Measurements from ENCODE around the gene UGT2A1. TPM values are rescaled to one million over a fixed set of nuclear protein-coding genes. Genes with fewer than 3 reads are reported as not detected.
"Not testable (repeated sequence)": the region's sequence is repeated elsewhere in the genome, so short reads cannot be mapped to it uniquely, and the experiment has no call there.

The UGT2A1 gene
- total RNA-seq, 4 donors from 2014 or later, result not detected

GRCh38 chr4:69684804-69685203 lies 31.8 kb upstream of the UGT2A1 start:
- 54 to 59% methylated on average over 4 of the region's 4 CpGs for WGBS, 2 donors
- intact Hi-C loops (cut with DNase I), result no loop called here
- TF ChIP-seq POLR2A (IDR thresholded peaks at IDR 0.05) (no peak), CTCF (IDR thresholded peaks at IDR 0.05) (no peak)
- Histone ChIP-seq H3K27ac (no peak overlapping the region), H3K4me3 (no peak overlapping the region), H3K9me3 (no peaks in the 10 kb centered on the region), H3K27me3 (no peaks in the 10 kb centered on the region), H3K36me3 (no peaks in the 10 kb centered on the region), H3K4me1 (no peaks in the 10 kb centered on the region)
- no peak for DNase-seq

GRCh38 chr4:69668680-69669079 lies 15.6 kb upstream of the UGT2A1 start:
- no peak for TF ChIP-seq POLR2A (IDR thresholded peaks at IDR 0.05)
- TF ChIP-seq CTCF (IDR thresholded peaks at IDR 0.05), result no peak
- H3K27ac ChIP-seq, result no peak overlapping the region
- no peaks in the 10 kb centered on the region for H3K9me3 ChIP-seq
- intact Hi-C loops (cut with DNase I), result no loop called here
- no peak for DNase-seq
- H3K36me3 ChIP-seq, result no peaks in the 10 kb centered on the region
- H3K4me3 ChIP-seq, result no peak overlapping the region
- no peaks in the 10 kb centered on the region for H3K4me1 ChIP-seq
- no peaks in the 10 kb centered on the region for H3K27me3 ChIP-seq

GRCh38 chr4:69664009-69664408 lies 11.0 kb upstream of the UGT2A1 start:
- intact Hi-C loops (cut with DNase I); DNase-seq: not testable (repeated sequence)
- WGBS, 2 donors, result 79 to 85% methylated on average over 16 to 20 of the region's 22 CpGs

GRCh38 chr4:69661130-69661803 lies 8.2 kb upstream of the UGT2A1 start:
- WGBS, 2 donors, result 0 to 33% methylated on average over 1 to 2 of the region's 4 CpGs
- H3K4me1 ChIP-seq; DNase-seq; H3K27me3 ChIP-seq; H3K36me3 ChIP-seq; H3K27ac ChIP-seq; intact Hi-C loops (cut with DNase I); H3K9me3 ChIP-seq; H3K4me3 ChIP-seq: not testable (repeated sequence)
- TF ChIP-seq CTCF (IDR thresholded peaks at IDR 0.05), result peak in 1 of 6 experiments; percentile 8

More at GRCh38 chr4:69664009-69664408, 11.0 kb upstream of the UGT2A1 start:
- H3K9me3 ChIP-seq, H3K27ac ChIP-seq, H3K36me3 ChIP-seq, H3K4me1 ChIP-seq, H3K4me3 ChIP-seq, H3K27me3 ChIP-seq: not testable (repeated sequence)

- Histone ChIP-seq H3K4me3 (no peak overlapping the region), H3K27me3 (no peaks in the 10 kb centered on the region), H3K9me3 (no peaks in the 10 kb centered on the region), H3K27ac (no peak overlapping the region), H3K36me3 (no peaks in the 10 kb centered on the region), H3K4me1 (no peaks in the 10 kb centered on the region)
- no CpG with 5 or more reads among the region's 12 CpGs for WGBS, 2 donors
- TF ChIP-seq CTCF (IDR thresholded peaks at IDR 0.05), result no peak
- TF ChIP-seq POLR2A (IDR thresholded peaks at IDR 0.05), result no peak
- DNase-seq, result no peak
- intact Hi-C loops (cut with DNase I), result no loop called here
These were observed 5.1 kb upstream of the UGT2A1 start for GRCh38 chr4:69658133-69658532.

- no peak overlapping the region for H3K4me3 ChIP-seq
- H3K27ac ChIP-seq, result no peak overlapping the region
- WGBS, 2 donors, result 64 to 71% methylated on average over 5 to 6 of the region's 6 CpGs
- H3K27me3 ChIP-seq, result no peaks in the 10 kb centered on the region
- no peaks in the 10 kb centered on the region for H3K4me1 ChIP-seq
- intact Hi-C loops (cut with DNase I), result no loop called here
- TF ChIP-seq CTCF (IDR thresholded peaks at IDR 0.05) (no peak), POLR2A (IDR thresholded peaks at IDR 0.05) (no peak)
- no peaks in the 10 kb centered on the region for H3K36me3 ChIP-seq
- H3K9me3 ChIP-seq, result no peaks in the 10 kb centered on the region
- no peak for DNase-seq
These were observed 3.7 kb upstream of the UGT2A1 start for GRCh38 chr4:69656653-69657158.
